Cortex of kidney (tissue), 1 donor: ENCODE results near the gene ROR2.

Source experiments
- DNase-seq: peaks from one replicate; lab custom pipeline; 2025; lab: John Stamatoyannopoulos, UW

ROR2 gene

GRCh38 chr9:91948597-91949391 lies 1.2 kb downstream of the ROR2 start:
- DNase-seq, result no peak

DNA sequence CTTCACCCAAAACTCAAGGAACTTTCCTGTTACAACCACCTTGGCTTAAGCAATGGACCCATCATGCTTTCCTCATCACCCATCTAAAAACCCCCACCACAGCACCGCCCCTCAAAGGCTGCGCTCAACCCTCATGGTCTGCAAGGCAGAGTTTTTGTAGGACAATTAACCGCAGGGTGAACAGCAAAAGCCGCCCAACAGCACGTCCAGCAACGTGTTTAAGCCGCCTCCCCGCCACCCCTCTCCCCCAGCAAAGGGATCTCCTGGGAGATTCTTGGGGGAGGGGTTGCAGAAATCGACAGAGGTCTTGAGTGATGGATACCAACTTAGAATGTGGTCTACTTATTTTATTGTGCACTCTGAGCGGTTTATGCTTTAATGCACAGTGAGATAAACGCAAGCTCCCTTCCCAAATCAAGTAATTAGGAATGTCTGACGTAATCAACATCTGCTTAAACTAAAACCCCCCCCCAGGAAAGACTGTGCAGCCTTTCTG lies 1.9 kb downstream of the ROR2 start:
- no peak for DNase-seq

DNA sequence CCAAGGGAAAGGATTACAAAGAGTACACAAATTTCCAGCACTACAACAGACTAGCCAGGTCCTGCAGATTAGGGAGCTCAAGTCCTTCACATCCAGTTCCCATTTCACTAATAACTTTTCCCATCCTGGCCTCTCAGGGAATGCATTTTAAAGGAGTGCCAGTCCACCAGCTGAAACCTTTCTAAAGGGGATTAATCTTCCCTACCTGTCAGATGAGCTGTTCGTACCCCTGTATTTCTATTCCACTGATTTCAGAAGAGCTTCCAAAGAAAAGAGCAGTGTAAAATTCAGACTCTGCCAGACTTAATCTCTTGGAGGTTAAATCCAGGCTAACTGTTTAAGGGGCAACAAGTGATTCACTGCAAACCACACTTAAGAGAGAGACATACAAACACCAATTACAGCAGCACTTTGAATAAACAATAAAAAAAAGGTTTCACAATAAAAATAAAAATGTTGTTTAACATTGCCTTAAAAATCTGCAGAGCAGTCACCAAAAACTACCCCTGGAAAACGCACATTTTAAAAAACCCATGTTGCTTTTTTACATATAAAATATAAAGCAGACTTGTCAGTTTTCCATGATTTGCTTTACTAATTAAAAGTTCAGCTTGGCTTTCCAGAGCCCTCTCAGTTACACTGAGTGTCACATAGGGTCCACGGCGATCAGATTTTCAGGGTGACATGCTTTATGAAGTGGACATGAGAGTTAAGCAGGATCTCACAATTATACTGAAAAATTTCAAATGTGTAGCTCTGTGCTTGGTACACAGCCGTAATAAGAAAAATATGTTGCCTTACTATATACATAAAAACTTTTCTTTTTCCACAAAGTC lies 3.2 kb downstream of the ROR2 start:
- DNase-seq, result no peak

DNA sequence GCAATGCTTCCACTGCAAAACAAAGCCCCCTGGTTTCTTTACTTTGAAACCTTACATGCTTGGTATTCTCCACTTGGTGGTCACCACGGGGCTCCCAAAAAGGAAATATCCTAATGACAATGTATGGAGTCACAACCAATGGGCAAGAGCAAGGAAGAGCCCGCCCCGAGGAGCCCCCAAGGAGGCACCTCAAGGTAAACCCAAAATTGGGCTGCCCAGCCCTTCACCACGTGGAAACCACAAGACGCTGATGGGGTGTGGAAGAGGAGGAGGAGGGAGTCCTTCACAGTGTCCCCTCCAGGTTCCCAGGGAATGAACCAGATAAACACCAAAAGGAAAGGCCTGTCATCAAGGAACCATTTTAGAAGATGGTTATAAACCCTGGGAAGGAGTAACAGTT lies 3.8 kb downstream of the ROR2 start:
- DNase-seq, result no peak

DNA sequence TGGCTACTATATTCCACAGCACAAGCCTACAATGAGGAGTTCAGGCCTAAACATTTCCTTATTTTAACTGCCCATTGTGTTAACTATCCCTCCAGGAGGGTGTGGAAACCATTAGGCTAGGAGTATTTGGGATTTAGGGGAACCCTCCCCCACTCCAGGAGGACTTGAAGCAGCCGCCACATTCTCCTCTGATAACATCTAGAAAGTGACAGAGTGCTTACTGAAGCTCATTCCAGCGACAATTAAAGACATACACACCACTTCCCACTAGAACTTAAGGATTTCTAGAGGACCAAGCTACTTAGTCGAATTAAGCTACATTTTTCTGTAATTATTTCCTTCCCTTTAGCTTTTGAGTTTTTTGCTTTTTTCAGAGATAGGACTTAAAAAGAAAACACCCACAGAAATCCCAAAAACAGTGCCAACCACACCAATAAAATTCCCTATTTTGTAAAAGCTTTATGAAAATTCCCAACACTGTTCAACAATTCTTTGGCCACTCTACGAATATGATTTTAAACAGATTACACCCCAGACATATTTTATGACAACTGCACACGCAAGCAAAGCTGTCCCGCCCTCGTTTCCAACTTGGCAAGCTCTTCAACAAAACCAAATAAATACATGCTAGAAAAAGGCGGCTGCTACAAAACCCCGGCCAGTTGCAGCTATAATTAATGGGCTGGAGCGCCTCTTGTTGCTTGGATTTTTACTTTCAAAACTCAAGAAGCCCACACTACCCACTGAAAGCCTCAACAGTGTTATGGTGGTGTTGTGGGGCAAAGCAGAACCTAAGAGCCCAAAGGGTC lies 4.5 kb downstream of the ROR2 start:
- DNase-seq, result no peak

- DNase-seq, result no peak
These were observed 5.3 kb downstream of the ROR2 start for GRCh38 chr9:91944711-91945110.

DNA sequence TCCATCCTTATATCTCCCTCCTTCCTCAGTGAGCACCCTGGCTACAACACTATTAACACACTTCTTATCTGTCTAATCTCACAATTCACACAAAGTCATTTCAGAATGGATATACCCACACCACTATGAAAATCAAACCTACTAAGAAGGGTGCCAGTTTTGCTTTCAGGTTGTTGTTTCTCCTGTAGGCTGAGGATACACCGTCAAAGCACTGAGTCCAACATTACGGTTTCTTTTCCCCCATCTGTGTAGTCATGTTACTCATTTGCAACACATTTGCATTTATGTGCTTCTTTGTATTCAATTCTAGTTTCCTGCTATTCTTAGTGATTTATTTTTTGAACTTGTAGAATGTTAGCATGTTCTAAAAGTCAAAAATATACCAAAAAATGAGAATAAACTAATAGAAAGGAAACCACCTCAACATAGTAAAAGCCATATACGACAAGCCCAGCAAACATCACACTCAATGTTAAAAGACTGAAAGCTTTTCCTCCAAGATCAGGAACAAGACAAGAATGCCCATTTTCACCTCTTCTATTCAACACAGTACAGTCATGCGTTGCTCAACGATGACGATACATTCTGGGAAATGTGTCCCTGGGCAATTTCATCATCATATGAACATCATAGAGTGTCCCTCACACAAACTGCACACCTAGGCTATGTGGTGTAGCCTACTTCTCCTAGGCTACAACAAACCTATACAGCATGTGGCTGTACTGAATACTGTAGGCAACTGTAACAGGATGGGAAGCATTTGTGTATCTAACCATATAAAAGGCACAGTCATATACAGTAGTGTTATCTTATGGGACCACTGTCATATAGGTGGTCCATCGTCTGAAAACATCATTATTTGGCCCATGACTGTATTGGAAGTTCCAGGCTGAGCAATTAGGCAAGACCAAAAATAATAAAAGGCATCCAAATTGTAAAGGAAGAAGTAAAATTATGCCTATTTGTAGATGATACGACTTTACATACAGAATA lies 6.3 kb downstream of the ROR2 start:
- DNase-seq, result no peak

- no peak for DNase-seq
These were observed 7.8 kb downstream of the ROR2 start for GRCh38 chr9:91942201-91942600.

- no peak for DNase-seq
These were observed 10.1 kb downstream of the ROR2 start for GRCh38 chr9:91939978-91940377.

- DNase-seq, result no peak
These were observed 12.3 kb downstream of the ROR2 start for GRCh38 chr9:91937727-91938126.

- no peak for DNase-seq
These were observed 13.0 kb downstream of the ROR2 start for GRCh38 chr9:91937056-91937455.

- no peak for DNase-seq
These were observed 14.1 kb downstream of the ROR2 start for GRCh38 chr9:91935805-91936514.

GRCh38 chr9:91935066-91935749 lies 14.8 kb downstream of the ROR2 start:
- DNase-seq, result no peak

DNA sequence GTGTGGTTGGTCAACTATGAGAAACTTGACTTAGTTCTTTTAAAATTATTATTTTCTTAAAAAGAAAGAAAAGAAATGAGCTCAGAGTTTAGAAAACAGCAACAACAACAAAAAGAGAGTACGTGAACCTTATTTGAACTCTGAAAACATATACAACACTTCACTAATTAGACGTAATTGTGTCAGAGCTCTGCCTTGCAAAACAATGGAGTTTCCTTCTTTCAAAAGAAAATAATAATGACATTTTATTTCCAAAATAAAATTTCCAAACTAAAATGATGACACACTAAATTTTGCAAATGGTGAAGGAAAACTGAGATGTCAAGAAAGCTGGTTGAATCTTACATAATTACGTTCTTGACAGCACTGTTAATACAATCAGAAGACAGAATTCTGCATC lies 15.4 kb downstream of the ROR2 start:
- no peak for DNase-seq

DNA sequence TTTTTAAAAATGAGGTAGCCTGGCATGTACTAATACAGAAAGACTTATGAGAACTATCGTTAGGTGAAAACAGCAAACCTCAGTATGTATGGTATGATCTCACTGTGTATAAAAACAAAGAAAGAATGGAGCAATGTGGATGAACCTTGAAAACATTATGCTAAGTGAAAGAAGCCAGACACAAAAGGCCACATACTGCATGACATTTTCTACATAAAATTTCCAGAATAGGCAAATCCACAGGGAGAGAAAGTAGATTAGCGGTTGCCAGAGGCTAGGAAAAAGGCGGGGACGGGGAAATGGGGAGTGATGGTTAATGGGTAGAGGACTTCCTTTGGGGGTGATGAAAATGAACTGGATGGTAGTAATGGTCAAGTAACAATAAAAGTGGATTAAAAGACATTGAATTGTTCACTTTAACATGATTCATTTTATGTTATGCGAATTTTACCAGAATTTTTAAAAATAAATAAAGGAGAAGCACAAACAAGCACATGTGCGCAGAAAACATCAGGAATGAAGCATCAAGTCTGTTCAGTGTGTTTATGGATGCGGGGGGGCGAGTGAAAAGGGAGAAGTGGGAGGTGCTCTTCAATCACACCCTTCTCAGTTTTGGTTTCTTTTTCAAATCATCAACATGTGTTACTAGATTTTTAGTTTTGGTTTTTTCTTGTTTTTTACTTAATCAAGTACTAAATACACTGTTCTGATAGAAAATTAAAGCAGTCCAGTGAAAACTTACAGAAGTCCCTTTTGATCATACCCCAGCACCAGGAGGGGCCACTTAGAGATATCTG lies 16.3 kb downstream of the ROR2 start:
- no peak for DNase-seq

- no peak for DNase-seq
These were observed 19.6 kb downstream of the ROR2 start for GRCh38 chr9:91930475-91930874.

GRCh38 chr9:91929331-91929730 lies 20.7 kb downstream of the ROR2 start:
- DNase-seq, result no peak

GRCh38 chr9:91927922-91928510 lies 22.0 kb downstream of the ROR2 start:
- DNase-seq, result no peak

DNA sequence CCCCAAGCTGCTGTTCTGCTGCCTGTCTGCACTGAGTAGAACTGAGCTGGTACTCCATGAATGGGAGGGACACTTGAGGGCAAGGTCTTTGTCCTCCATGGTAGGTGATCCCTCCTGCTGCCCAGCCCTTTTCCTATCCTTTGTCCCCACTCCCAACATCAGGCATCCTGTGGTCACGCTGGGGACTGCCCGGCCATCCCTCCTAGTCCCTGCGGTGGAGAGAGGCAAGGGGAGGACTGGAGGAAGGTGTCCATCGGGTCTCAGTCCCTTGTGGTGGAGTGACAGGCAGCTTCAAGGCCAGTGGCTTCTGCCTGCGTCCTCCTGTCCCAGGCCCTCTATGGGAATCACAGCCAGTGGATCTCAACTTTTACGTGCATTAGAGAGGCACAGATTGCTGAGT lies 25.9 kb downstream of the ROR2 start:
- no peak for DNase-seq
